GM11168 (cell line): Measurements from ENCODE around the gene RANBP17.

Source experiments
- in situ Hi-C: fragments of 300-500 bp; cut with MboI; formaldehyde crosslinking; loops from one replicate; pipeline ENCODE4 v1.12.0; 2022; ENCODE audit warnings: low sequenced_read_pairs; ENCODE audit not compliant: unreplicated experiment

The RANBP17 gene

GRCh38 chr5:171310819-171311321, 449.1 kb downstream of the RANBP17 start:
- in situ Hi-C loops, result no loop called here

GRCh38 chr5:171311322-171312077, 449.7 kb downstream of the RANBP17 start:
- in situ Hi-C loops, result no loop called here

- in situ Hi-C loops, result no loop called here
These were observed 450.5 kb downstream of the RANBP17 start for GRCh38 chr5:171312129-171312974.

- in situ Hi-C loops, result no loop called here
These were observed 451.8 kb downstream of the RANBP17 start for GRCh38 chr5:171313481-171314206.

GRCh38 chr5:171314728-171315385, 453.0 kb downstream of the RANBP17 start:
- in situ Hi-C loops, result no loop called here

- in situ Hi-C loops, result no loop called here
These were observed 453.6 kb downstream of the RANBP17 start for GRCh38 chr5:171315386-171315891.

GRCh38 chr5:171315925-171316257, 454.1 kb downstream of the RANBP17 start:
- in situ Hi-C loops, result no loop called here

- in situ Hi-C loops, result no loop called here
These were observed 454.7 kb downstream of the RANBP17 start for GRCh38 chr5:171316258-171317121.

GRCh38 chr5:171317230-171317629, 455.4 kb downstream of the RANBP17 start:
- in situ Hi-C loops, result no loop called here

GRCh38 chr5:171318026-171318425, 456.2 kb downstream of the RANBP17 start:
- in situ Hi-C loops, result no loop called here

- in situ Hi-C loops, result no loop called here
These were observed 459.6 kb downstream of the RANBP17 start for GRCh38 chr5:171321447-171321846.

- in situ Hi-C loops, result no loop called here
These were observed 460.7 kb downstream of the RANBP17 start for GRCh38 chr5:171322527-171322926.

- in situ Hi-C loops, result no loop called here
These were observed 461.2 kb downstream of the RANBP17 start for GRCh38 chr5:171323007-171323406.

- in situ Hi-C loops, result no loop called here
These were observed 462.2 kb downstream of the RANBP17 start for GRCh38 chr5:171323806-171324632.

- in situ Hi-C loops, result loop anchor here (25.0 kb wide), 1 partner anchor 593 kb away; no protein-coding TSS in a partner anchor
These were observed 468.2 kb downstream of the RANBP17 start for GRCh38 chr5:171330021-171330420.

- in situ Hi-C loops, result loop anchor here (25.0 kb wide), 1 partner anchor 598 kb away; no protein-coding TSS in a partner anchor
These were observed 473.8 kb downstream of the RANBP17 start for GRCh38 chr5:171335616-171336015.

GRCh38 chr5:171336521-171337209, 474.8 kb downstream of the RANBP17 start:
- in situ Hi-C loops, result loop anchor here (25.0 kb wide), 1 partner anchor 599 kb away; no protein-coding TSS in a partner anchor
